Stomach (tissue), 4 donors: ENCODE data around the gene CTSG.

ENCODE experiments used
- EP300 ChIP-seq: sonication (generic); formaldehyde crosslinking; IDR thresholded peaks from one replicate; pipeline ENCODE4 v1.6.1; 2017; ENCODE audit warnings: antibody characterized with exemption
- POLR2A ChIP-seq, 4 donors: fragments of 450-650 bp; IDR thresholded peaks; one replicate each; pipeline ENCODE4 v1.6.1; 2016; ENCODE audit warnings: antibody characterized with exemption in 4 of 4, control low read depth in 2 of 4, mild to moderate bottlenecking in 1 of 4, moderate library complexity in 1 of 4
- POLR2AphosphoS5 ChIP-seq, 3 donors: sonication (generic); formaldehyde crosslinking; IDR thresholded peaks; one replicate each; pipeline ENCODE4 v1.6.1; 2016; ENCODE audit warnings: antibody characterized with exemption in 3 of 3
- TF ChIP-seq, protein P1 (sequence below), 7 experiments: fragments of 450-650 bp in 4 of 7; fragments of 200-600 bp in 3 of 7; sonication (generic) in 3 of 7; IDR thresholded peaks; one replicate each; pipeline ENCODE4 v1.5.1; 2016 to 2019; ENCODE audit warnings: antibody characterized with exemption in 7 of 7, control low read depth in 2 of 7, mild to moderate bottlenecking in 1 of 7

DNA sequence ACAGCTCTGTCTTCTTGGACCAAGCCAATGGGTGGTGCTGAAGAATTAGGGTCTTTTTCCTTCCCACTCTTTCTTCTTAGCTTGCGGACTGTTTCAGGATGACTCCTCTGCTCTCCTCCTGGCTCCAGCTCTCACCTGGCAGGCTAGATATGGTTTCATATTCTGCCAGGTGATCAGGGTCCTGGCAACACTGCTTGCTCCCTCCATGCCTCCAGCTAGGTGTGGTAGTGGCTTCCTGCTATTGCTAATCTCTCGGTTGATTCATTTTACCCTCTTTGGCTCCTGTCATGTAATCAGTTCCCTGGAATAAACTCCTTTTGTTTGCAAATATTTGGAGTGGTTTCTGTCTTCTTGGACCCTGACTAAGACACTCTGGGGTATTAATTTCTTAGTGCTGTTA is 37.7 kb upstream of the CTSG start:
- TF ChIP-seq, protein P1, sequence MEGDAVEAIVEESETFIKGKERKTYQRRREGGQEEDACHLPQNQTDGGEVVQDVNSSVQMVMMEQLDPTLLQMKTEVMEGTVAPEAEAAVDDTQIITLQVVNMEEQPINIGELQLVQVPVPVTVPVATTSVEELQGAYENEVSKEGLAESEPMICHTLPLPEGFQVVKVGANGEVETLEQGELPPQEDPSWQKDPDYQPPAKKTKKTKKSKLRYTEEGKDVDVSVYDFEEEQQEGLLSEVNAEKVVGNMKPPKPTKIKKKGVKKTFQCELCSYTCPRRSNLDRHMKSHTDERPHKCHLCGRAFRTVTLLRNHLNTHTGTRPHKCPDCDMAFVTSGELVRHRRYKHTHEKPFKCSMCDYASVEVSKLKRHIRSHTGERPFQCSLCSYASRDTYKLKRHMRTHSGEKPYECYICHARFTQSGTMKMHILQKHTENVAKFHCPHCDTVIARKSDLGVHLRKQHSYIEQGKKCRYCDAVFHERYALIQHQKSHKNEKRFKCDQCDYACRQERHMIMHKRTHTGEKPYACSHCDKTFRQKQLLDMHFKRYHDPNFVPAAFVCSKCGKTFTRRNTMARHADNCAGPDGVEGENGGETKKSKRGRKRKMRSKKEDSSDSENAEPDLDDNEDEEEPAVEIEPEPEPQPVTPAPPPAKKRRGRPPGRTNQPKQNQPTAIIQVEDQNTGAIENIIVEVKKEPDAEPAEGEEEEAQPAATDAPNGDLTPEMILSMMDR (IDR thresholded peaks at IDR 0.05), result no peak
- TF ChIP-seq POLR2A (IDR thresholded peaks at IDR 0.05) (no peak), EP300 (no peak), POLR2AphosphoS5 (IDR thresholded peaks at IDR 0.05) (no peak)
